HFFc6 (cell line): ENCODE measurements around the gene CPNE2. TPM values are rescaled to one million over a fixed set of nuclear protein-coding genes. Genes with fewer than 3 reads are reported as not detected.

ENCODE experiments used
- DNase-seq: peaks from one replicate; pipeline ENCODE4 v3.0.0-alpha.2; 2018
- H3K27ac Mint-ChIP-seq: 2 replicates; pipeline ENCODE4 v1.8.0; 2020; ENCODE audit warnings: mild to moderate bottlenecking, mixed read lengths
- H3K27me3 Mint-ChIP-seq: 2 replicates; pipeline ENCODE4 v1.8.0; 2021; ENCODE audit warnings: mild to moderate bottlenecking, moderate library complexity, mixed read lengths; ENCODE audit not compliant: insufficient read depth
- H3K36me3 Mint-ChIP-seq: 2 replicates; pipeline ENCODE4 v1.8.0; 2021; ENCODE audit warnings: low read depth, mixed read lengths
- H3K4me1 Mint-ChIP-seq: 2 replicates; pipeline ENCODE4 v1.8.0; 2020; ENCODE audit warnings: low read depth, mixed read lengths
- H3K4me3 Mint-ChIP-seq: 2 replicates; pipeline ENCODE4 v1.8.0; 2020; ENCODE audit warnings: mild to moderate bottlenecking, moderate library complexity, mixed read lengths
- H3K9me3 Mint-ChIP-seq: 2 replicates; pipeline ENCODE4 v1.8.0; 2020; ENCODE audit warnings: mild to moderate bottlenecking, mixed read lengths
- total RNA-seq, 6 experiments: library from RNA; stranded (reverse); fragmentation: NEBNext Ultra II Directional; extraction: Animal tissue kit (Norgen Biotek cat#: 25700); gene quantifications; 2 replicates in 1 of 6; 3 replicates in 5 of 6; pipeline ENCODE4 v1.2.3, GENCODE V29; 2021
- TF ChIP-seq, protein P1 (sequence below): fragments of 200-600 bp; sonication (generic); IDR thresholded peaks from 2 replicates; pipeline ENCODE4 v1.5.0; 2021; ENCODE audit warnings: antibody characterized with exemption, mild to moderate bottlenecking

Gene CPNE2
- total RNA-seq, 6 experiments from 2014 or later, result 13.0 to 29.6 (median 23.3) TPM

DNA sequence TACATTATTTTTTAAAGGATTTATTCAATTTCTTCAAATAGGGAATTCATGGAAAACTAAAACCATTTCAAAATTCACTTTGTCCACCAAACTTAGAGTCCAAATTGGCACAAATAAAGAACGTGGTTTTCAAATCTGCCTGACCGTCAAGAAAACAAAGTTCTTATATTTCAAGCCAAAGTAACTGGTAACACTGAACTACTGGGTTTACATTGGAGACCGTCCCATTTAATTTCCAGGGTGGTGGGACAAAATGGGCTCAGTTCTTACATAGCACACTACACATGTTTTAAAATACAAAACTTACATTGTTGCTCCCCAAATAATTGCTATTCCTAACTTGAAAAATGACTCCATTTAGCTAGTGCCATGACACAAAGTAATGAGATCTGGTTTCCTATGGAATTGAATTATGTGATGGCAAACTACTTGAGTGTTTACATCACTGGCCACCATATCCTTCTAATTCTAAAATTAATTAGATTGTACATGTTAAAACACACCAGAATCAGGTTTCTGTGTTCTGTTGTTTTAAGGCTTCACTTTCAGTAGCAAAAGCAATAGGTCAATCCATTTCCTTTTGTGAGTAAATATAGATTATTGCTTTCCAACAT lies 86.9 kb downstream of the CPNE2 start:
- Mint-ChIP-seq H3K27ac (0 out of 2 replicates have a peak overlapping the region, but pooled peaks have one; percentile 16), H3K9me3 (no peaks in the 10 kb centered on the region), H3K4me1 (peaks cover 35% of the 10 kb centered on the region), H3K27me3 (no peaks in the 10 kb centered on the region), H3K36me3 (peaks cover 7% of the 10 kb centered on the region; the same call in 1 of the 2 replicates), H3K4me3 (no peak overlapping the region)
- TF ChIP-seq, protein P1, sequence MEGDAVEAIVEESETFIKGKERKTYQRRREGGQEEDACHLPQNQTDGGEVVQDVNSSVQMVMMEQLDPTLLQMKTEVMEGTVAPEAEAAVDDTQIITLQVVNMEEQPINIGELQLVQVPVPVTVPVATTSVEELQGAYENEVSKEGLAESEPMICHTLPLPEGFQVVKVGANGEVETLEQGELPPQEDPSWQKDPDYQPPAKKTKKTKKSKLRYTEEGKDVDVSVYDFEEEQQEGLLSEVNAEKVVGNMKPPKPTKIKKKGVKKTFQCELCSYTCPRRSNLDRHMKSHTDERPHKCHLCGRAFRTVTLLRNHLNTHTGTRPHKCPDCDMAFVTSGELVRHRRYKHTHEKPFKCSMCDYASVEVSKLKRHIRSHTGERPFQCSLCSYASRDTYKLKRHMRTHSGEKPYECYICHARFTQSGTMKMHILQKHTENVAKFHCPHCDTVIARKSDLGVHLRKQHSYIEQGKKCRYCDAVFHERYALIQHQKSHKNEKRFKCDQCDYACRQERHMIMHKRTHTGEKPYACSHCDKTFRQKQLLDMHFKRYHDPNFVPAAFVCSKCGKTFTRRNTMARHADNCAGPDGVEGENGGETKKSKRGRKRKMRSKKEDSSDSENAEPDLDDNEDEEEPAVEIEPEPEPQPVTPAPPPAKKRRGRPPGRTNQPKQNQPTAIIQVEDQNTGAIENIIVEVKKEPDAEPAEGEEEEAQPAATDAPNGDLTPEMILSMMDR, result no peak
- no peak for DNase-seq

DNA sequence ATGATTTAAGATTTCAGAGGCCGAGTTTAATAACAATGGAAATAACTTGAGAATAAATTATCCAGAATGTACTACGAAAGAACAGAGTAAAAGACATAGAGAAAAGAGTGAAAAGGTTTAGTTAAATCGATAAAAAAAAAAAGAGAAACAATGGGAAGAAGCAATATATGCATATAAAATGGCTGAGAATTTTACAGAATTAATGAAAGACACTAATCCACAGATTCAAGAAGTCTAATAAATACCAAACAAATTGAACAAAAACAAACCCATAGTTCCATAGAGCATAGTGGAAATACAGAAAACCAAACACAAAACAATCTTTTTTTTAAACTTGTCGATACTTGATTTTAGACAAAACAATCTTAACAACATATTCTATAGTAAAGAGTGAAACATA lies 91.7 kb downstream of the CPNE2 start:
- no peak for DNase-seq
- peaks cover 16% of the 10 kb centered on the region; the same call in 1 of the 2 replicates for H3K36me3 Mint-ChIP-seq
- TF ChIP-seq, protein P1, result no peak
- peak overlapping the region; percentile 33; the same call in 1 of the 2 replicates for H3K27ac Mint-ChIP-seq
- peaks cover 4% of the 10 kb centered on the region; the same call in 1 of the 2 replicates for H3K27me3 Mint-ChIP-seq
- H3K9me3 Mint-ChIP-seq, result no peaks in the 10 kb centered on the region; the same call in 1 of the 2 replicates
- H3K4me3 Mint-ChIP-seq, result peak overlapping the region; percentile 66
- H3K4me1 Mint-ChIP-seq, result peaks cover 44% of the 10 kb centered on the region

DNA sequence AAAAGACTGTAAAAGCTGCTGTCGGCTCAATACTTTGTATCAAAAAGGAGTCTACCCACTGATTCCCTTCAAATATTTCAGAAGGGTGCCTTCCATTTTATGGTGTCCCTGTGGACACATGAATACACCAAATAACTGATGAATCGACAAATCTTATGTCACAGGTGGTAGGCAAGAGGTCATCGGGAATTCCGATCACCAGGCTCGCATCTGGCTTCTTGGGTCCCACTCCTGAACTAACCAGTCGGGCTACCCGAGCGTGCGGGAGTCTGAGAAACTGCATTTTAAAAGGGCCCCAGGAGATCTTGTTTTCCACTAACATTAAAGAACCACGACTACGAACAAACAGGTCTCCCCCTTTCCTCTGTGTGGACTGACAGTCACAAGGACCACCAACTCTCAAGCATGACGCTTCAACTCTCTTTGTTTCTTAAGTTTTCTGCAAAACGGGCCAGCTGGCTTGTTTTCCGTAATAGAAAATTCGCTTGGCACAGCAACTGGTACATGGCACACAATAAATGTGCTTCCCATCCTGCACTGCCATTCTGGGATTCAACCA lies 92.6 kb downstream of the CPNE2 start:
- H3K27me3 Mint-ChIP-seq, result peaks cover 4% of the 10 kb centered on the region; the same call in 1 of the 2 replicates
- TF ChIP-seq, protein P1, result no peak
- H3K27ac Mint-ChIP-seq, result peak overlapping the region; percentile 93
- no peaks in the 10 kb centered on the region; the same call in 1 of the 2 replicates for H3K9me3 Mint-ChIP-seq
- peaks cover 44% of the 10 kb centered on the region for H3K4me1 Mint-ChIP-seq
- DNase-seq, result no peak
- H3K4me3 Mint-ChIP-seq, result peak overlapping the region; percentile 97
- H3K36me3 Mint-ChIP-seq, result peaks cover 16% of the 10 kb centered on the region; the same call in 1 of the 2 replicates

- peak overlapping the region; percentile 97 for H3K4me3 Mint-ChIP-seq
- no peaks in the 10 kb centered on the region; the same call in 1 of the 2 replicates for H3K9me3 Mint-ChIP-seq
- H3K4me1 Mint-ChIP-seq, result peaks cover 50% of the 10 kb centered on the region
- H3K27me3 Mint-ChIP-seq, result peaks cover 4% of the 10 kb centered on the region; the same call in 1 of the 2 replicates
- TF ChIP-seq, protein P1, result no peak
- peak overlapping the region; percentile 93 for H3K27ac Mint-ChIP-seq
- peaks cover 16% of the 10 kb centered on the region; the same call in 1 of the 2 replicates for H3K36me3 Mint-ChIP-seq
- peak; percentile 64 for DNase-seq
These were observed 93.1 kb downstream of the CPNE2 start for GRCh38 chr16:57185446-57185944.

DNA sequence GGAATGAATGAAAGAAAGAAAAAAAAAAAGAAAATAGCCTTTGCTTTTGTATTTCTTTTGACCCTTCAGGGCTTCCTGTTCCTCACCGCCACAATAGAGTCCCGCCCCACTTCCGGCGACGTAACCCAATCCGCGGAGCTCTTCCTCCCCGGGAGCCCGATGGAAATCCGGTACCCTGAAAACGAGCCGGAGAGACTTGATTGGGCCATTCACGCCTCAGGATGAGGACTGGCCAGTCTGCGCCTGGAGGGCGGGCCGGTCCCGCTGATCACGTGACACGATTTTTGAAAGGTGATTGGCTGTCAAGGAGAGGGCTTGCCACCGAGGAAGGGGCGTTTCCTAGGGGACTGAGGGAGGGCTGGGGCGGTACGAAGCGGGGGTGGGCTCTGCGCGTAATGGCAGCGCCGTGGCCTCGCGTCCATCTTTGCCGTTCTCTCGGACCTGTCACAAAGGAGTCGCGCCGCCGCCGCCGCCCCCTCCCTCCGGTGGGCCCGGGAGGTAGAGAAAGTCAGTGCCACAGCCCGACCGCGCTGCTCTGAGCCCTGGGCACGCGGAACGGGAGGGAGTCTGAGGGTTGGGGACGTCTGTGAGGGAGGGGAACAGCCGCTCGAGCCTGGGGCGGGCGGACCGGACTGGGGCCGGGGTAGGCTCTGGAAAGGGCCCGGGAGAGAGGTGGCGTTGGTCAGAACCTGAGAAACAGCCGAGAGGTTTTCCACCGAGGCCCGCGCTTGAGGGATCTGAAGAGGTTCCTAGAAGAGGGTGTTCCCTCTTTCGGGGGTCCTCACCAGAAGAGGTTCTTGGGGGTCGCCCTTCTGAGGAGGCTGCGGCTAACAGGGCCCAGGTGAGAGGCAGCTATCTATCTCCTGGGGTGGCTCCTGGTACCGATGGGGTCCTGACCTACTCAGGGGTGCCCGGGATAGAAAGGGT lies 93.8 kb downstream of the CPNE2 start, which contains the start of the genes PSME3IP1 and RSPRY1:
TSS of gene PSME3IP1 (minus strand) at position 95 of the 927 bp plus-strand sequence. CDS start 12,185 bp downstream, outside the sequence.
TSS of gene RSPRY1 (plus strand) at position 385 of the 927 bp plus-strand sequence. CDS start 18,330 bp downstream, outside the sequence.
- Mint-ChIP-seq H3K4me3 (peak within 1 kb of the TSS; percentile 97), H3K9me3 (no peaks in the 10 kb centered on the region; the same call in 1 of the 2 replicates), H3K4me1 (peaks cover 57% of the 10 kb centered on the region), H3K27me3 (peaks cover 4% of the 10 kb centered on the region; the same call in 1 of the 2 replicates), H3K36me3 (peaks cover 16% of the 10 kb centered on the region; the same call in 1 of the 2 replicates), H3K27ac (peak within 1 kb of the TSS; percentile 93)
- TF ChIP-seq, protein P1, result no peak
- DNase-seq, result peak; percentile 100
